NOMO-1 treated with DMSO at 0.1 percent for 48 hours (cell line): ENCODE results near the gene STOML3.

Source experiments
- DNase-seq: peaks from one replicate; lab custom pipeline; 2025; ENCODE audit not compliant: unreplicated experiment; lab: John Stamatoyannopoulos, UW

STOML3 gene

DNA sequence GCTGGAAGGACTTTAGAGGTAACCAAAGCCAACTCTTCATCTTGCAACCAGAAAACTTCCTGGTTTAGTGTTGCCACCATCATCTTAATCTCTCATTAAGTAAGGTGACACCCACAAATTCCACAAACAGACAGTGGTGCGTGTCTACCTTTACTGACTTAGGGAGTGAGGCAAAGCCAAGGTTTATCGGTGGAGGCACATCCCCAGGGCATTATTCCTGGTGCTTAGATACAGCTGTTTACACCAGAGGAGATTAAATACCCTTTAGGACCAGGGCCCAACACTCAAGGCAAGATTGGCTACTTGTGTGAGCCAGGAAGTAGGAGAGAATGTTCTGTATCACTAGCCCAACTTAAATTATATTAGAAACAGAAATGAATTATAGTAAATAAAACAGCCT lies 9.5 kb downstream of the STOML3 start:
- DNase-seq, result no peak

- DNase-seq, result no peak
Observed at GRCh38 chr13:38980750-38981078, 9.9 kb downstream of the STOML3 start.

GRCh38 chr13:38979891-38980749 lies 10.5 kb downstream of the STOML3 start:
- no peak for DNase-seq

DNA sequence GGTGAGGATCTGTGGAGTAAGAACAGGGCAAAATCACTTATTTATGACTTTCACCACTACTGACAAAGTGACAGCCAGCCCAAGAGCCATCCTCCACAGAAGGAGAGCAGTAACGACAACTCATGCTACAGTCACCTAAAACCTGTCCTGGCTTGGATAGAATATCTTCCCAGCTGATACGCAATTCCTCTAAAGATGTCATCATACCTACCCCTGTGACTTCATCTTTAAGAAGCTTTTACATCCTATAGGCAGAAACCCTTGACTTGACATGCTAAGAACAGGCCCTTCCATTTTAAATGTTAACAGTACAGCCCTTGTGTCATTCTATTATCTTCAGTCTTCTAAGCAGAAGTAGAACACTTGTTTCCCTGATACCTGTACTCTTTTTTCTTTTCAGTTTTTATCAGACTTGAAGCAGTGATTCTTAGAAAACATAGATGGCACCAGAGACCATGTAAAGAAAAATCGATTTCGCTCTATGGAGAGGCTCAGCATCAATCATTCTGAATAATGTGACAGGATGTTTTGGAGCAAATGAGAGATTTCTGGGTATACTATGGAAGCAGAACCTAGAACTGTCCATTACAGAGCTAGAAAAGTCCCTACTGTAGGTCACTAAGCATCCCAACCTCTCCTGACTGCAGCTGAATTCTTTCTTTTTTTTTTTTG lies 20.1 kb downstream of the STOML3 start:
- no peak for DNase-seq

- no peak for DNase-seq
Observed at GRCh38 chr13:38969187-38969586, 21.4 kb downstream of the STOML3 start.

DNA sequence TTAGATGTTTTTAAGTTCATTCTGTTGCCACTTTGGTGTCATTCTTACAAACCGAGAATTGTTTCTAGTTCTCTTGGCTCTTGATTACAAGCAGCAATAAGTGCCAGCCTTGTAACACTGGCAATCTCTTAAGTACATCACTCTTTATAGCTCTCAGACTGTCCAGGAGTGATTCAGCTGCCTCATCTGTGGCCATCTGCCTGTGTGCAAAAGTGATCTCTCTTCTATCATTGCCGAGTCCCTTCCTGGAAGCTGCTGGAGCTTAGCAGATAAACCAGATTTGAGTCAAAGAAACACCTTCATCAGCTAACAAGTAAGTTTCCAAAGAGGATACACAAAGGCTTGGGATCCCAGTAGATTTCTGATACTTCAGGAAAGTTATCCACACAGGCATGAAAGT lies 23.2 kb downstream of the STOML3 start:
- DNase-seq, result no peak

DNA sequence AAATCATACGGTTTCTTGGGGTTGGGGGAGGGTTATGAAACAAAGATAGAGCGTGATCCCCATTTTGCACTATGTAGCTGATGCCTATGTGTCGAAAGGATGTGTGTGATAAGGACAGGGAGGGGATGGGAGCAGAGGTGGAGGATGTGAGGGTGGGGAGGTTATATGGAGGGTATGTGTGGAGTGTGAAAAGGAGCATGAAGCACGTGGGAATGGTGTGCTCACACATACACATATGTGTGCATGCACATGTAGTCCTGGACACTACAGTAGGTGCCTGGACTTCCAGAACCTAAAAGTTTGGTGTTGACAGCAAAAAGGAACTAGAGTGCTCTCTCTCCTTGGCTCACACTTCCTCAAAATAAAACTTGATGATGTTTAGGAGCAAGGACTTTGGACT lies 25.4 kb downstream of the STOML3 start:
- DNase-seq, result no peak

DNA sequence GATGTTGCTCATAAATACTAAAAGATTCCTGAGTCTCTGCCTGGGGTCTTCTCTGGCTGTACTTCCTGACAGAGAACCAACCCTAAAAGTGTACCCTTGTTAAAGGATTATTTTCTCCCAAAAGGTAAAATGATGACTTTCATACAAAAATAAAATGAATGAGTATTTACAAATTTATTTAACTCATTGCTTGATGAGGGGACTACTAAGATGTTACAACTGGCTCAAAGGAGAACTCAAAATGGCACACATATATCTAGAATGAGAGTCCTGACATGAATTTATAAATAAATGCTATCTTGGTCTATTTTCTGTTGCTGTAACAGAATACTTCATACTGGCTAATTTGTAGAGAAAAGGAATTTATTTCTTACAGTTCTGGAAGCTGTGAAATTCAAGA lies 30.5 kb downstream of the STOML3 start:
- no peak for DNase-seq

DNA sequence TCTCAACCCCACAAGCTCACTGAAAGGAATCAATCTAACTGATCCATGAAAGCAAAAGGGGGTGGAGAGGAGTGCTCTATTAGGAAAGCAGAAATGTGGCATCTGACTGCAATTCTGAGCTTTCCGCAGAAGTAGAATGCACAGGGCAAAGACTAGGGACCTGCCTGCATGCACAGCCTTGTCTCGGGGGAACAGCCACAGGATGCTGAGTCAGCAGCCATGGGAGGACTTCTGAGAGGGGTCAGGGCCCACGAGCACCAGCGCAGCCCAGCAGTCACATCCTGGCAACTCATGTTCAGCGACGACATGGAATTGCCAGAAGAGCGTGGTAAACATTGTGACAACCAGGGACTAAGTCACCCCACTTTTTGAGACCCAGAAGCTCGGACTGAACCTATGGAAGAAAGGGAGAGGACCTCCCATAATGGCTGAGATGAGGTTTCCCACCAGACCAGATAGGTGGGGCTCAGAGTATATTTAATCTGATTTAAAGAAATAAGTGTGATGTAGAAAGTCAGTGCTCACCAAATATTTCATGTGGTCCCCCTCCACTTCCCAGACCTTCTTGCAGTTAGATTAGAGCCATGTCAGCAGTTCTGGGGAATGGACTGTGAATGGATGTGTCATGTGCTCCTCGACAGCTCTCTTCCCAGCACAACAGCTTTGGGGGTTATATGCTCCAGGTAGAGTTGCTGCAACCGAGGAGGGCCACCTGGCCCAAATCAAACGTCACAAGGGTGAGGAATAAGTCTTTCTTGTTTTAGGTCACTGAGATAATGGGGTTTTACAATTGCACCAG lies 32.6 kb downstream of the STOML3 start:
- DNase-seq, result no peak

- no peak for DNase-seq
Observed at GRCh38 chr13:38954844-38955243, 35.8 kb downstream of the STOML3 start.

GRCh38 chr13:38954291-38954690 lies 36.3 kb downstream of the STOML3 start:
- DNase-seq, result no peak

- DNase-seq, result no peak
Observed at GRCh38 chr13:38952827-38953226, 37.8 kb downstream of the STOML3 start.

DNA sequence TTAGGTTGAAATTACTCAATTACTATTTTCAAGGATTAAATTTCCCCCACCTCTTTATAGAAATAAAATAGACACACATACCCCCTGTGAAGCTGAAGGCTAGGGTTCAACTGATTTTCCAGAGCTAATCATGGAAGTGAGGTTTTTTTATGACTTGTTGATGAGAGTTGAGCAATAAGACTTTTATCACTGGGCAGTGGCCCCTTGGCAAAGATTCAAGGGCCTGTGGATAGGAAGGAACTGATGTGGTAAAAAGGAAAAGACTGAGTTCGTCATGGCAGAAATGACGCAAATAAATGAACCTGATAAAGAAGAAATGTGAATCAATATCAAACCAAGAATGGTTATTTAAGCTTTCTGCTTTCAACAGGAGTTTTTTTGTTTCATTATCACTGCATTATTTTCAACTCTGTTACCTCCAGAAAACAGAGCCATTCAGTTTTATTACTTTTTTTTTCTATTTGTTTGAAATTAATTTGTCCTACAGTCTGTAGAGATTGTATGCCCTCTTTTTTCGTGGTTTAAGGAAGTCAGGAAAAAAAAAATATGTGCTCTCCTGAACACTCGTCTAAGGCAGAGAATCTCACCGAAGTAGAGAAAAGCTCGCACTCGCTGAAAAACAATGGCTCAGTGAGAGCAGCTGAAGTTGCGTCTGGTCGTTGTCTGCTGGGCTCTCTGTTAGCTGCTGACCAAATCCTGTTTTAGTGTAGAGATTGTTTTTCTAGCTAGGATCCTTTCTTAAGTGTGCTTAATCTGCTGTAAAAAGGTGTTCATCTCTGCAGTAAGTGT lies 38.9 kb downstream of the STOML3 start:
- no peak for DNase-seq

- DNase-seq, result no peak
Observed at GRCh38 chr13:38950987-38951386, 39.6 kb downstream of the STOML3 start.

DNA sequence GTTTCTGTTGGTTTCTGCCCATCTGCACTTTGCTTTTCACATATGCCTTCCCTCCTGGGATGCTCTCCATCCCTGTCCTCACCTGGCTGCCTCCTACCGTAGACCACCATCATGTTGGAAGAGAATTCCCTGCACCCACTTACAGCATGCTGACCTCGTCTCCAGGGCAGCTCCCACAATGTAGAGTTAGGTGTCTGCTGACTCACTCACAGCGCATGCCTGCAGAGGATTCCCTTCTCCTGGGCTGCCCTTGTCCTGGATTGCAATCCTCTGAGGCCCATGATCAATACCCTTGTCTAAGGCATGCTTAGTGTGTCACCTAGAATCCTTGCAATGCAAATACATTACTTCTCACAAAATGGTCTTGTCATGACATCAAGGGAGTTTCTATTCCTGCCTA lies 43.6 kb downstream of the STOML3 start:
- no peak for DNase-seq

DNA sequence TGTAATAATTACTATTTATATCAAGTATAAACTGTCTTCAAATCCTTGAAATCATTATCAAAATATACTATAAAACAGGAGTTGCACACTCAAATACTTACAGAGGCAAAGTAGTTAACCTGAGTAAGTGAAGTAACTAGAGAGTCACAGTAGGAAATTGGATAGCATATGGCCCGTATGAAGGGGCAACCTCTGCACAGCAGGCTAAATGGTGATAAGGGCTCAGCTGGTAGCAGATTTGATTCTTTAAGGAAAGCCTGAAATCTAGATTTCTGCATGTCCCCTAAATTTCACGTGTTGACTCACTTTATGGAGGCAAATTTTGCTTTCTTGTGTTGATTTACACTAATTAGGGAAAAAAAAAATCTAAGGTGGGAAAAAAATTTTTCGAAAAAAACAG lies 46.4 kb downstream of the STOML3 start:
- DNase-seq, result no peak

DNA sequence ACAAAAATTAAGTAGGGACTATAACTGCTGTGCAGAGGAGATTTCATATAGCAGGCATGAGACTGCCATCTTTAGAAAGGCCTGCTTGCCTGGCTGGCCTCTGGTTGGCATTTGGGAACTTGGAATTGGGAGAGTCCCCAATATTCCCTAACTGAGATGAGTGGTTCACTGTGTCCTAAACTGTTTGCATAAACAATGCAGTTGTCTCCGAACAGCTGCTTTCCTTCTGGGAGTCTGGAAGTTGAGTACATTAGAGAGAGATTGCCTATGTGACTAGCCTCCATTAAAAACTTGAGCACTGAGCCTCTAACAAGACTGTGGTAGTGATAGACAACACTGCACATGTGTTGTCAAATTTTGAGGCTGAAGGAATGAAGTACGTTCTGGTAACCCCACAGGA lies 47.4 kb downstream of the STOML3 start:
- no peak for DNase-seq

GRCh38 chr13:38941353-38941945 lies 49.2 kb downstream of the STOML3 start:
- DNase-seq, result no peak

DNA sequence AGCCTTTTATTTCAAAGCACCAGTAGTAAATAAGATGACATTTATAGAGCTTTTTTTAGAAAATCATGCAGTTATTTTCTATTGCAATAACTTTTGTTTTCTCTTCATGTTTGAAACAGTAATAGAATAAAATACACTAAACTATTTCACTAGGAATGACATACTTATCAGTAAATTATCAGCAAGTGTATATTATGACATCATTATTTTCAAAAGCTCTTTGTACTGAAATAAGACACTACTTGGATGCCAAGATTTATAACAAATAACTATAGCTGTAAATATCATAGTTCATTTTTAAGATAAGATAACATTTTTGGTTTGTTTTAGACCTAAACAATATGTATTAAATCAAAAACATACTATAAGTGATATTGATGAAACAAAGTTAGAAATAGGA lies 56.8 kb downstream of the STOML3 start:
- no peak for DNase-seq

GRCh38 chr13:38922170-38922569 lies 68.5 kb downstream of the STOML3 start:
- no peak for DNase-seq

DNA sequence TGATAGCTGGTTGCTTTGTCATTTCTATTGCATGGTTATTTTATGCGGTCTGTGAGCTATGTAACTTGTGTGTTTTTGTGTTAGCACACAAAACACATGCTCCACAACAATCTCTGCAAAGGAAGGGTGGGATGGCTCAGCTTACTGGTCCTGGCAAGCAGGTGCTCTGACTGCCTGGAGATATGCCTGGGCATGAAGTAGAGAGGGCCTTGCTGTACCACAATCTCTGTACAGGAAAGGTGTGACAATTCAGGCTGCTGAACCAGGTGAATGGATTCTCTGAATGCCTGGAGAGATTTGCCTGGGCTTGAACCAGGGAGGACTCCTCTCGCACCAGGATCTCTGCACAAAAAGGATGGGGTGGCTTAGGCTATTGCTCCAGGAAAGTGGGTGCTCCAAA lies 69.5 kb downstream of the STOML3 start:
- no peak for DNase-seq
